WTC11 (cell line): ENCODE results near the gene OSBPL5. TPM values are rescaled to one million over a fixed set of nuclear protein-coding genes. Genes with fewer than 3 reads are reported as not detected.

Experiments
- ATAC-seq: fragments of 200-7000 bp; cut with Tn5 transposase; 2 replicates; pipeline ENCODE4 v1.10.0; 2021; ENCODE audit warnings: mild to moderate bottlenecking, moderate library complexity
- CTCF ChIA-PET: fragments of 300-600 bp; sonication (Branson Sonifier 250); formaldehyde crosslinking; loops from one replicate; lab custom pipeline; 2021; ENCODE audit warnings: antibody characterized with exemption; lab: Charles Lee
- POLR2A ChIA-PET: fragments of 350-600 bp; sonication (Branson Sonifier 250); formaldehyde crosslinking; loops from one replicate; lab custom pipeline; 2021; ENCODE audit warnings: antibody characterized with exemption; lab: Charles Lee
- DNase-seq: peaks from one replicate; pipeline ENCODE4 v3.0.0; 2021; ENCODE audit warnings: low spot score
- H3K27ac Mint-ChIP-seq: 2 replicates; pipeline ENCODE4 v1.8.0; 2021; ENCODE audit warnings: mixed read lengths
- H3K27me3 Mint-ChIP-seq: 2 replicates; pipeline ENCODE4 v1.8.0; 2021; ENCODE audit warnings: low read depth, mild to moderate bottlenecking, moderate library complexity, mixed read lengths
- H3K36me3 Mint-ChIP-seq: 2 replicates; pipeline ENCODE4 v1.8.0; 2021; ENCODE audit warnings: mixed read lengths
- H3K4me1 Mint-ChIP-seq: 2 replicates; pipeline ENCODE4 v1.8.0; 2022; ENCODE audit warnings: mixed read lengths
- H3K4me3 Mint-ChIP-seq: 2 replicates; pipeline ENCODE4 v1.8.0; 2021; ENCODE audit warnings: mild to moderate bottlenecking, moderate library complexity, mixed read lengths
- H3K9me3 Mint-ChIP-seq: 2 replicates; pipeline ENCODE4 v1.8.0; 2021; ENCODE audit warnings: mixed read lengths
- ATF1 ChIP-seq: sonication (generic); formaldehyde crosslinking; IDR thresholded peaks from 2 replicates; pipeline ENCODE4 v1.8.1; 2023; ENCODE audit warnings: mild to moderate bottlenecking, moderate library complexity, missing genetic modification reagents
- NR1H2 ChIP-seq: sonication (generic); formaldehyde crosslinking; IDR thresholded peaks from 2 replicates; pipeline ENCODE4 v1.9.0; 2021; ENCODE audit warnings: mild to moderate bottlenecking, moderate library complexity, missing genetic modification reagents
- TCF7 ChIP-seq: sonication (generic); formaldehyde crosslinking; IDR thresholded peaks from 2 replicates; pipeline ENCODE4 v1.8.0; 2022; ENCODE audit warnings: mild to moderate bottlenecking, low read depth, missing genetic modification reagents, moderate library complexity
- TEAD4 ChIP-seq: sonication (generic); formaldehyde crosslinking; IDR thresholded peaks from 2 replicates; pipeline ENCODE4 v1.8.0; 2022; ENCODE audit warnings: mild to moderate bottlenecking, missing genetic modification reagents
- TP53 ChIP-seq: sonication (generic); formaldehyde crosslinking; IDR thresholded peaks from 2 replicates; pipeline ENCODE4 v1.8.1; 2023; ENCODE audit warnings: mild to moderate bottlenecking, missing genetic modification reagents
- ZBTB21 ChIP-seq: sonication (generic); formaldehyde crosslinking; IDR thresholded peaks from 2 replicates; pipeline ENCODE4 v1.8.1; 2023; ENCODE audit warnings: mild to moderate bottlenecking, missing genetic modification reagents, borderline replicate concordance
- ZNF671 ChIP-seq: fragments of 250-450 bp; sonication (Bioruptor Pico); IDR thresholded peaks from 2 replicates; pipeline ENCODE4 v1.8.0; 2021; ENCODE audit warnings: mild to moderate bottlenecking
- total RNA-seq: library from RNA; stranded (reverse); gene quantifications from 3 replicates; pipeline ENCODE4 v1.2.3, GENCODE V29; 2021
- TF ChIP-seq, protein P1 (sequence below): sonication (generic); formaldehyde crosslinking; IDR thresholded peaks from 2 replicates; pipeline ENCODE4 v1.8.0; 2022; ENCODE audit warnings: mild to moderate bottlenecking, missing genetic modification reagents
- TF ChIP-seq, protein P2 (sequence below): sonication (generic); formaldehyde crosslinking; IDR thresholded peaks from 2 replicates; pipeline ENCODE4 v1.8.0; 2022; ENCODE audit warnings: mild to moderate bottlenecking, missing genetic modification reagents
- TF ChIP-seq, protein P3 (sequence below): sonication (generic); formaldehyde crosslinking; IDR thresholded peaks from 2 replicates; pipeline ENCODE4 v1.8.0; 2022; ENCODE audit warnings: missing genetic modification reagents
- TF ChIP-seq, protein P4 (sequence below): fragments of 250-450 bp; sonication (Bioruptor Pico); IDR thresholded peaks from 2 replicates; pipeline ENCODE4 v1.8.0; 2021; ENCODE audit warnings: mild to moderate bottlenecking
- TF ChIP-seq, protein P5 (sequence below): sonication (generic); formaldehyde crosslinking; IDR thresholded peaks from 2 replicates; pipeline ENCODE4 v1.8.1; 2023; ENCODE audit warnings: mild to moderate bottlenecking, missing genetic modification reagents, borderline replicate concordance
- TF ChIP-seq, protein P6 (sequence below): fragments of 250-450 bp; sonication (Bioruptor Pico); conservative IDR thresholded peaks from 2 replicates; pipeline ENCODE4 v1.9.0; 2021; ENCODE audit warnings: mild to moderate bottlenecking
- TF ChIP-seq, protein P7 (sequence below): sonication (generic); formaldehyde crosslinking; IDR thresholded peaks from 2 replicates; pipeline ENCODE4 v1.8.1; 2022; ENCODE audit warnings: low read depth, mild to moderate bottlenecking, moderate library complexity, missing genetic modification reagents, borderline replicate concordance

Gene OSBPL5
- total RNA-seq, 1 experiment from 2014 or later = 17.7 TPM

DNA sequence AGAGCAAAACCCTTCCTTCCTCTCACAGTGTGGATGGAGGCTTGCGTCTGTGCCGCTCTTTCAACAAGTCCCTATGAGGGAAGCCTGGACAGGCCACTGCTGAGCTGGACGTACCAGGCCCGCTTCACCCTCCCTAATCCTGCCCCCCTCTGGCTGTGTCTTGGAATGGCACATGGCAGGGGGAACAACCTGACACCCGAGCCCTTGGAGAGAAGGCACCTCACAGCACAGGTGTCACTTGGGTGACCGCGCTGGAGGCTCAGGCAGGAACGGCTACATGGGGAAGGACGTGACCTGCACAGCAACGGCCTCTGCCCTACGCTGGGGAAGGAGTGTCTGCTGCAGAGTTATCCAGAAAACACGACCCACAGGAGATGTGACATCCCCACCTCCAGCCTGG is 118.9 kb downstream of the OSBPL5 start:
- no peaks in the 10 kb centered on the region; the same call in 1 of the 2 replicates for H3K27me3 Mint-ChIP-seq
- DNase-seq = peak; percentile 39
- TF ChIP-seq ZNF671 (no peak), TP53 (no peak), ATF1 (CRISPR knock-in tag) (no peak), ZBTB21 (CRISPR knock-in tag) (no peak), TEAD4 (no peak), NR1H2 (CRISPR knock-in tag) (no peak), TCF7 (no peak)
- TF ChIP-seq, protein P1, sequence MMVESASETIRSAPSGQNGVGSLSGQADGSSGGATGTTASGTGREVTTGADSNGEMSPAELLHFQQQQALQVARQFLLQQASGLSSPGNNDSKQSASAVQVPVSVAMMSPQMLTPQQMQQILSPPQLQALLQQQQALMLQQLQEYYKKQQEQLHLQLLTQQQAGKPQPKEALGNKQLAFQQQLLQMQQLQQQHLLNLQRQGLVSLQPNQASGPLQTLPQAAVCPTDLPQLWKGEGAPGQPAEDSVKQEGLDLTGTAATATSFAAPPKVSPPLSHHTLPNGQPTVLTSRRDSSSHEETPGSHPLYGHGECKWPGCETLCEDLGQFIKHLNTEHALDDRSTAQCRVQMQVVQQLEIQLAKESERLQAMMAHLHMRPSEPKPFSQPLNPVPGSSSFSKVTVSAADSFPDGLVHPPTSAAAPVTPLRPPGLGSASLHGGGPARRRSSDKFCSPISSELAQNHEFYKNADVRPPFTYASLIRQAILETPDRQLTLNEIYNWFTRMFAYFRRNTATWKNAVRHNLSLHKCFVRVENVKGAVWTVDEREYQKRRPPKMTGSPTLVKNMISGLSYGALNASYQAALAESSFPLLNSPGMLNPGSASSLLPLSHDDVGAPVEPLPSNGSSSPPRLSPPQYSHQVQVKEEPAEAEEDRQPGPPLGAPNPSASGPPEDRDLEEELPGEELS (CRISPR knock-in tag) = no peak
- TF ChIP-seq, protein P2, sequence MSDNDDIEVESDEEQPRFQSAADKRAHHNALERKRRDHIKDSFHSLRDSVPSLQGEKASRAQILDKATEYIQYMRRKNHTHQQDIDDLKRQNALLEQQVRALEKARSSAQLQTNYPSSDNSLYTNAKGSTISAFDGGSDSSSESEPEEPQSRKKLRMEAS (CRISPR knock-in tag) = no peak
- TF ChIP-seq, protein P3, sequence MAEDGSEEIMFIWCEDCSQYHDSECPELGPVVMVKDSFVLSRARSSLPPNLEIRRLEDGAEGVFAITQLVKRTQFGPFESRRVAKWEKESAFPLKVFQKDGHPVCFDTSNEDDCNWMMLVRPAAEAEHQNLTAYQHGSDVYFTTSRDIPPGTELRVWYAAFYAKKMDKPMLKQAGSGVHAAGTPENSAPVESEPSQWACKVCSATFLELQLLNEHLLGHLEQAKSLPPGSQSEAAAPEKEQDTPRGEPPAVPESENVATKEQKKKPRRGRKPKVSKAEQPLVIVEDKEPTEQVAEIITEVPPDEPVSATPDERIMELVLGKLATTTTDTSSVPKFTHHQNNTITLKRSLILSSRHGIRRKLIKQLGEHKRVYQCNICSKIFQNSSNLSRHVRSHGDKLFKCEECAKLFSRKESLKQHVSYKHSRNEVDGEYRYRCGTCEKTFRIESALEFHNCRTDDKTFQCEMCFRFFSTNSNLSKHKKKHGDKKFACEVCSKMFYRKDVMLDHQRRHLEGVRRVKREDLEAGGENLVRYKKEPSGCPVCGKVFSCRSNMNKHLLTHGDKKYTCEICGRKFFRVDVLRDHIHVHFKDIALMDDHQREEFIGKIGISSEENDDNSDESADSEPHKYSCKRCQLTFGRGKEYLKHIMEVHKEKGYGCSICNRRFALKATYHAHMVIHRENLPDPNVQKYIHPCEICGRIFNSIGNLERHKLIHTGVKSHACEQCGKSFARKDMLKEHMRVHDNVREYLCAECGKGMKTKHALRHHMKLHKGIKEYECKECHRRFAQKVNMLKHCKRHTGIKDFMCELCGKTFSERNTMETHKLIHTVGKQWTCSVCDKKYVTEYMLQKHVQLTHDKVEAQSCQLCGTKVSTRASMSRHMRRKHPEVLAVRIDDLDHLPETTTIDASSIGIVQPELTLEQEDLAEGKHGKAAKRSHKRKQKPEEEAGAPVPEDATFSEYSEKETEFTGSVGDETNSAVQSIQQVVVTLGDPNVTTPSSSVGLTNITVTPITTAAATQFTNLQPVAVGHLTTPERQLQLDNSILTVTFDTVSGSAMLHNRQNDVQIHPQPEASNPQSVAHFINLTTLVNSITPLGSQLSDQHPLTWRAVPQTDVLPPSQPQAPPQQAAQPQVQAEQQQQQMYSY (CRISPR knock-in tag) = no peak
- TF ChIP-seq, protein P4, sequence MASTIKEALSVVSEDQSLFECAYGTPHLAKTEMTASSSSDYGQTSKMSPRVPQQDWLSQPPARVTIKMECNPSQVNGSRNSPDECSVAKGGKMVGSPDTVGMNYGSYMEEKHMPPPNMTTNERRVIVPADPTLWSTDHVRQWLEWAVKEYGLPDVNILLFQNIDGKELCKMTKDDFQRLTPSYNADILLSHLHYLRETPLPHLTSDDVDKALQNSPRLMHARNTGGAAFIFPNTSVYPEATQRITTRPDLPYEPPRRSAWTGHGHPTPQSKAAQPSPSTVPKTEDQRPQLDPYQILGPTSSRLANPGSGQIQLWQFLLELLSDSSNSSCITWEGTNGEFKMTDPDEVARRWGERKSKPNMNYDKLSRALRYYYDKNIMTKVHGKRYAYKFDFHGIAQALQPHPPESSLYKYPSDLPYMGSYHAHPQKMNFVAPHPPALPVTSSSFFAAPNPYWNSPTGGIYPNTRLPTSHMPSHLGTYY = no peak
- TF ChIP-seq, protein P5, sequence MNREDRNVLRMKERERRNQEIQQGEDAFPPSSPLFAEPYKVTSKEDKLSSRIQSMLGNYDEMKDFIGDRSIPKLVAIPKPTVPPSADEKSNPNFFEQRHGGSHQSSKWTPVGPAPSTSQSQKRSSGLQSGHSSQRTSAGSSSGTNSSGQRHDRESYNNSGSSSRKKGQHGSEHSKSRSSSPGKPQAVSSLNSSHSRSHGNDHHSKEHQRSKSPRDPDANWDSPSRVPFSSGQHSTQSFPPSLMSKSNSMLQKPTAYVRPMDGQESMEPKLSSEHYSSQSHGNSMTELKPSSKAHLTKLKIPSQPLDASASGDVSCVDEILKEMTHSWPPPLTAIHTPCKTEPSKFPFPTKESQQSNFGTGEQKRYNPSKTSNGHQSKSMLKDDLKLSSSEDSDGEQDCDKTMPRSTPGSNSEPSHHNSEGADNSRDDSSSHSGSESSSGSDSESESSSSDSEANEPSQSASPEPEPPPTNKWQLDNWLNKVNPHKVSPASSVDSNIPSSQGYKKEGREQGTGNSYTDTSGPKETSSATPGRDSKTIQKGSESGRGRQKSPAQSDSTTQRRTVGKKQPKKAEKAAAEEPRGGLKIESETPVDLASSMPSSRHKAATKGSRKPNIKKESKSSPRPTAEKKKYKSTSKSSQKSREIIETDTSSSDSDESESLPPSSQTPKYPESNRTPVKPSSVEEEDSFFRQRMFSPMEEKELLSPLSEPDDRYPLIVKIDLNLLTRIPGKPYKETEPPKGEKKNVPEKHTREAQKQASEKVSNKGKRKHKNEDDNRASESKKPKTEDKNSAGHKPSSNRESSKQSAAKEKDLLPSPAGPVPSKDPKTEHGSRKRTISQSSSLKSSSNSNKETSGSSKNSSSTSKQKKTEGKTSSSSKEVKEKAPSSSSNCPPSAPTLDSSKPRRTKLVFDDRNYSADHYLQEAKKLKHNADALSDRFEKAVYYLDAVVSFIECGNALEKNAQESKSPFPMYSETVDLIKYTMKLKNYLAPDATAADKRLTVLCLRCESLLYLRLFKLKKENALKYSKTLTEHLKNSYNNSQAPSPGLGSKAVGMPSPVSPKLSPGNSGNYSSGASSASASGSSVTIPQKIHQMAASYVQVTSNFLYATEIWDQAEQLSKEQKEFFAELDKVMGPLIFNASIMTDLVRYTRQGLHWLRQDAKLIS = no peak
- TF ChIP-seq, protein P6, sequence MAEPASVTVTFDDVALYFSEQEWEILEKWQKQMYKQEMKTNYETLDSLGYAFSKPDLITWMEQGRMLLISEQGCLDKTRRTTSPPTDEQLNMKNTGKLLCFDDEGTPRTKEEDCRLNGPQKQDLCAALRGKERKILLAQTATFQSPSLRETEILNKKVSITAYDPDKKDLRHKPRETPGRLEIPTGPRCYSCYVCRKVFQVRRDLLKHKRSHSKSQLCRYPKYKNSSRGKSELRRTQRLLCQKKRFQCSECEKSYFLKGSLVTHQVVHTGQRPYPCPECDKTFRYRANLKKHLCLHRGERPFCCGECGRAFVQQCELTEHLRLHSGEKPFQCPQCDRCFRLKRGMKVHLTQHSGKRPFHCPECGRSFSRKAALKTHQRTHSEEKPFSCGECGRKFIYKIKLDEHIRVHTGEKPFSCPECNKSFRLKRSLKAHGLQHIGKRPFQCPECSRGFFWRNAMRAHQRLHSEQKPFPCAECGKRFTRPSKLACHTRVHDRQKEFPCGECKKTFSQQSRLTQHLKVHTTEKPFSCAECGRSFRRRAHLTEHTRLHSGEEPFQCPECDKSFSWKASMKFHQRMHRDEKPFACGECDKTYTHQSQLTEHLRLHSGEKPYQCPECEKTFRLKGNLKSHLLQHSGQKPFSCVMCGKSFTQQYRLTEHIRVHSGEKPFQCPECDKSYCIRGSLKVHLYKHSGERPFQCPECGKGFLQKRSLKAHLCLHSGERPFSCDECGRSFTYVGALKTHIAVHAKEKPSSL (CRISPR knock-in tag) = no peak
- TF ChIP-seq, protein P7, sequence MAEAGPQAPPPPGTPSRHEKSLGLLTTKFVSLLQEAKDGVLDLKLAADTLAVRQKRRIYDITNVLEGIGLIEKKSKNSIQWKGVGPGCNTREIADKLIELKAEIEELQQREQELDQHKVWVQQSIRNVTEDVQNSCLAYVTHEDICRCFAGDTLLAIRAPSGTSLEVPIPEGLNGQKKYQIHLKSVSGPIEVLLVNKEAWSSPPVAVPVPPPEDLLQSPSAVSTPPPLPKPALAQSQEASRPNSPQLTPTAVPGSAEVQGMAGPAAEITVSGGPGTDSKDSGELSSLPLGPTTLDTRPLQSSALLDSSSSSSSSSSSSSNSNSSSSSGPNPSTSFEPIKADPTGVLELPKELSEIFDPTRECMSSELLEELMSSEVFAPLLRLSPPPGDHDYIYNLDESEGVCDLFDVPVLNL (CRISPR knock-in tag) = no peak
- no peak overlapping the region for H3K4me3 Mint-ChIP-seq
- ATAC-seq = peak; percentile 43
- peaks cover 10% of the 10 kb centered on the region for H3K36me3 Mint-ChIP-seq
- no peak overlapping the region for H3K27ac Mint-ChIP-seq
- ChIA-PET CTCF (interaction anchor here (1.3 to 5.7 kb wide), 3 partner anchors 9 to 178 kb away, joined by 3 to 49 read pairs (median 19); no protein-coding TSS in a partner anchor), POLR2A (no interaction called here)
- H3K9me3 Mint-ChIP-seq = no peaks in the 10 kb centered on the region
- peaks cover 10% of the 10 kb centered on the region for H3K4me1 Mint-ChIP-seq
